Kidney (tissue), 14 donors: Measurements from ENCODE around the gene C10orf95. TPM values are rescaled to one million over a fixed set of nuclear protein-coding genes. Genes with fewer than 3 reads are reported as not detected.

Experiments used
- DNase-seq, 5 donors: peaks; one replicate each; pipeline ENCODE4 v3.0.0-alpha.2; 2013 to 2020
- FAIRE-seq: peaks from 2 replicates; lab custom pipeline; 2012; peaks lifted over from hg19 to GRCh38; lab: Jason Lieb, UNC
- H3K27ac ChIP-seq, 2 donors: one replicate each; pipeline ENCODE4 v1.7.0; 2013; ENCODE audit warnings: low read depth in 2 of 2, low read length in 2 of 2, inconsistent platforms in 1 of 2
- H3K27me3 ChIP-seq: one replicate; pipeline ENCODE4 v1.7.1; 2013; ENCODE audit warnings: low read length, inconsistent platforms; ENCODE audit not compliant: control insufficient read depth, insufficient read depth
- H3K36me3 ChIP-seq, 3 donors: one replicate each; pipeline versions ENCODE4 v1.7.0 to v1.7.1; 2013; ENCODE audit warnings: low read length in 3 of 3, control low read depth in 1 of 3, inconsistent platforms in 1 of 3; ENCODE audit not compliant: insufficient read depth in 3 of 3, control insufficient read depth in 2 of 3
- H3K4me1 ChIP-seq, 3 donors: one replicate each; pipeline versions ENCODE4 v1.7.0 to v1.7.1; 2013; ENCODE audit warnings: low read length in 3 of 3, inconsistent platforms in 1 of 3, low read depth in 1 of 3; ENCODE audit not compliant: control insufficient read depth in 2 of 3, insufficient read depth in 2 of 3
- H3K4me3 ChIP-seq, 3 donors: one replicate each; pipeline versions ENCODE4 v1.7.0 to v1.8.1; 2013; ENCODE audit warnings: low read length in 3 of 3, control low read depth in 1 of 3, inconsistent platforms in 1 of 3
- H3K9ac ChIP-seq, 3 donors: one replicate each; pipeline versions ENCODE4 v1.7.0 to v1.7.1; 2013; ENCODE audit warnings: low read length in 3 of 3, control low read depth in 1 of 3, inconsistent platforms in 1 of 3
- H3K9me3 ChIP-seq, 3 donors: one replicate each; pipeline versions ENCODE4 v1.7.0 to v1.7.1; 2013; ENCODE audit warnings: low read length in 3 of 3, control low read depth in 1 of 3, inconsistent platforms in 1 of 3; ENCODE audit not compliant: control insufficient read depth in 2 of 3, insufficient read depth in 1 of 3
- intact Hi-C: fragments of 100-400 bp; cut with DNase I; formaldehyde crosslinking; loops from one replicate; pipeline ENCODE4 v1.11.1; 2022
- polyA plus RNA-seq: library from polyadenylated mRNA; stranded (reverse); fragments of 350-450 nt; fragmentation: Illumina TruSeq; extraction: RNeasy Lipid Tissue Mini Kit (QIAGEN cat#74804); gene quantifications from one replicate; pipeline ENCODE4 v1.2.3, GENCODE V29; 2014; ENCODE audit warnings: low read depth, low replicate concordance; ENCODE audit not compliant: insufficient read depth
- total RNA-seq: library from RNA; stranded (reverse); fragmentation: NEBNext Ultra II Directional; extraction: Animal tissue kit (Norgen Biotek cat#: 25700); gene quantifications from one replicate; pipeline ENCODE4 v1.2.1, GENCODE V29; 2021
- TF ChIP-seq, protein P1 (sequence below): IDR thresholded peaks from 3 replicates; pipeline ENCODE4 v1.5.1; 2012; ENCODE audit warnings: mild to moderate bottlenecking, moderate library complexity, borderline replicate concordance; ENCODE audit not compliant: insufficient read depth; ENCODE audit errors: extremely low read depth
- donor health status: control.
- donor health status: control.
- donor health status: control.
- donor health status: control.
- donor health status: control.
- donor health status: DM: yes; HTN: yes; CAD: no.
- donor health status: Normal renal cell carcinoma (clear cell type).

The C10orf95 gene
- total and polyA plus RNA-seq, 2 donors from 2014 or later, result 0.62 to 2.7 TPM

- Histone ChIP-seq H3K4me3 (peak within 1 kb of the TSS; percentile 88 to 89 (median 88)), H3K27ac (peak within 1 kb of the TSS; percentile 39 to 63), H3K36me3 (peaks cover 0 to under 1% (median 0%) of the 10 kb centered on the region in 3 donors), H3K9me3 (no peaks in the 10 kb centered on the region), H3K4me1 (peaks cover 0 to 9% (median 6%) of the 10 kb centered on the region in 3 donors), H3K27me3 (no peaks in the 10 kb centered on the region), H3K9ac (peak within 1 kb of the TSS; percentile 90 to 93 (median 90))
- DNase-seq, result peak; percentile 98 to 99 (median 98)
- intact Hi-C loops, result no loop called here
- TF ChIP-seq, protein P1, sequence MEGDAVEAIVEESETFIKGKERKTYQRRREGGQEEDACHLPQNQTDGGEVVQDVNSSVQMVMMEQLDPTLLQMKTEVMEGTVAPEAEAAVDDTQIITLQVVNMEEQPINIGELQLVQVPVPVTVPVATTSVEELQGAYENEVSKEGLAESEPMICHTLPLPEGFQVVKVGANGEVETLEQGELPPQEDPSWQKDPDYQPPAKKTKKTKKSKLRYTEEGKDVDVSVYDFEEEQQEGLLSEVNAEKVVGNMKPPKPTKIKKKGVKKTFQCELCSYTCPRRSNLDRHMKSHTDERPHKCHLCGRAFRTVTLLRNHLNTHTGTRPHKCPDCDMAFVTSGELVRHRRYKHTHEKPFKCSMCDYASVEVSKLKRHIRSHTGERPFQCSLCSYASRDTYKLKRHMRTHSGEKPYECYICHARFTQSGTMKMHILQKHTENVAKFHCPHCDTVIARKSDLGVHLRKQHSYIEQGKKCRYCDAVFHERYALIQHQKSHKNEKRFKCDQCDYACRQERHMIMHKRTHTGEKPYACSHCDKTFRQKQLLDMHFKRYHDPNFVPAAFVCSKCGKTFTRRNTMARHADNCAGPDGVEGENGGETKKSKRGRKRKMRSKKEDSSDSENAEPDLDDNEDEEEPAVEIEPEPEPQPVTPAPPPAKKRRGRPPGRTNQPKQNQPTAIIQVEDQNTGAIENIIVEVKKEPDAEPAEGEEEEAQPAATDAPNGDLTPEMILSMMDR, result peak; percentile 20
- no peak for FAIRE-seq
Observed at GRCh38 chr10:102432162-102432950, 19.0 kb downstream of the C10orf95 start, which contains the start of gene CUEDC2. Gene CUEDC2 (minus strand): TSS chr10:102432574. CDS start chr10:102425188, 7,386 bp downstream.

DNA sequence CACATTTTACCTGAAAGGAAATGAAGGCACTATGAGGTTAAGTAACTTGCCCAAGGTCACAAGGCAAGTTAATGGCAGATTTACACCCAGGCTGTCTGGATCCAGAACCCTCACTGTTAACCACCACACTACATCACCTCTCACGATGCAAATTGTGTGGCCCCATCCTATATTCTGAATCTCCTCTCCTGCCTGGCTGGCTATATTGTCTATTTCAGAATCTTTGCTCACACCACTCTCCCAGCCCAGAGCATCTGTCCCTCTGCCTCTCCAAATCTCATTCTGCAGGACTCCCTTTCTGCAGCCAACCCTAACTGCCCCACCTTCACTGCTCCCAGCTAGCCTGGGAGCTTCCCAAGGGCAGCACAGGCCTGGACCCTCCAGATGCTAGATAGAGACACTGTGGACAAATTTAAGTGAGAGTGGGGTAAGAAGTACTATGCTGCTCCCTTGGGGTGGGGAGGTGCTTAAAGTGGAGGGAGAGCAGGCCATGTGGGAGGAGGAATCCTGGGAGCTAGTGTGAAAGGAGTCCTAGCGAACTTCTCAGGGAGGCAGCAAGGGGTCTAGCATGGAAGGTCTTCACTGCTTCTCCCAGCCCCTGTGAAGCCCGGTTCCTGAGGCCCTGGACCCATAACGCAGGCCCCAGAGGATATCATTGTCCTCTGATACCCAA, 19.8 kb downstream of the C10orf95 start:
- Histone ChIP-seq H3K4me1 (peaks cover 0 to 9% (median 6%) of the 10 kb centered on the region in 3 donors), H3K9me3 (no peaks in the 10 kb centered on the region), H3K27me3 (no peaks in the 10 kb centered on the region), H3K4me3 (peak overlapping the region; percentile 88 to 89 (median 88)), H3K9ac (peak overlapping the region; percentile 90 to 93 (median 90)), H3K27ac (peak overlapping the region; percentile 39 to 63), H3K36me3 (peaks cover 0 to 3% (median 0%) of the 10 kb centered on the region in 3 donors)
- DNase-seq (peak in 2 of 5 donors; percentile 47 to 49), FAIRE-seq (no peak)
- TF ChIP-seq, protein P1, result no peak
- intact Hi-C loops, result no loop called here

GRCh38 chr10:102429468-102429867, 21.9 kb downstream of the C10orf95 start:
- TF ChIP-seq, protein P1, result no peak
- intact Hi-C loops, result no loop called here

More at GRCh38 chr10:102429468-102429867, 21.9 kb downstream of the C10orf95 start:
- FAIRE-seq (no peak), DNase-seq (no peak)
- peaks cover 0 to 9% (median 6%) of the 10 kb centered on the region in 3 donors for H3K4me1 ChIP-seq
- H3K9ac ChIP-seq, result no peak overlapping the region
- no peaks in the 10 kb centered on the region for H3K9me3 ChIP-seq
- peaks cover 0 to 3% (median 2%) of the 10 kb centered on the region in 3 donors for H3K36me3 ChIP-seq
- H3K27ac ChIP-seq, result no peak overlapping the region
- no peaks in the 10 kb centered on the region for H3K27me3 ChIP-seq
- no peak overlapping the region for H3K4me3 ChIP-seq
